MG63 (cell line): ENCODE data around the gene DNMBP. TPM values are rescaled to one million over a fixed set of nuclear protein-coding genes. Genes with fewer than 3 reads are reported as not detected.

Source experiments
- DNase-seq: peaks from one replicate; pipeline ENCODE4 v3.0.0-alpha.2; 2020
- H3K27me3 ChIP-seq: fragments of 250-450 bp; sonication (Bioruptor Pico); 2 replicates; pipeline ENCODE4 v1.5.1; 2020; ENCODE audit warnings: mild to moderate bottlenecking, moderate library complexity
- H3K36me3 ChIP-seq: fragments of 250-450 bp; sonication (Bioruptor Pico); 2 replicates; pipeline ENCODE4 v1.5.1; 2020; ENCODE audit warnings: mild to moderate bottlenecking, moderate library complexity
- H3K4me3 ChIP-seq: fragments of 250-450 bp; sonication (Bioruptor Pico); 2 replicates; pipeline ENCODE4 v1.5.1; 2020; ENCODE audit warnings: mild to moderate bottlenecking, moderate library complexity
- H3K9me3 ChIP-seq: fragments of 250-450 bp; sonication (Bioruptor Pico); 2 replicates; pipeline ENCODE4 v1.5.1; 2020; ENCODE audit warnings: mild to moderate bottlenecking, moderate library complexity
- total RNA-seq: library from RNA; depleted of rRNA; stranded (reverse); fragments of >200 nt; shearing (Covaris generic); gene quantifications from 2 replicates; pipeline ENCODE4 v1.2.3, GENCODE V29; 2014; ENCODE audit warnings: low replicate concordance; rRNA removed

DNMBP gene
- 5.4 and 6.5 TPM in 2 replicates for total RNA-seq

GRCh38 chr10:100009793-100010676 is at the start of gene DNMBP:
Gene DNMBP, minus strand, starts transcription at chr10:100009947. Its CDS starts 37,823 bp downstream, at chr10:99972124.
- Histone ChIP-seq H3K36me3 (0 out of 2 replicates have a peak, but pooled peaks cover under 1% of the 10 kb centered on the region), H3K27me3 (no peaks in the 10 kb centered on the region), H3K4me3 (peak within 1 kb of the TSS; percentile 86), H3K9me3 (no peaks in the 10 kb centered on the region)
- DNase-seq, result peak; percentile 85

DNA sequence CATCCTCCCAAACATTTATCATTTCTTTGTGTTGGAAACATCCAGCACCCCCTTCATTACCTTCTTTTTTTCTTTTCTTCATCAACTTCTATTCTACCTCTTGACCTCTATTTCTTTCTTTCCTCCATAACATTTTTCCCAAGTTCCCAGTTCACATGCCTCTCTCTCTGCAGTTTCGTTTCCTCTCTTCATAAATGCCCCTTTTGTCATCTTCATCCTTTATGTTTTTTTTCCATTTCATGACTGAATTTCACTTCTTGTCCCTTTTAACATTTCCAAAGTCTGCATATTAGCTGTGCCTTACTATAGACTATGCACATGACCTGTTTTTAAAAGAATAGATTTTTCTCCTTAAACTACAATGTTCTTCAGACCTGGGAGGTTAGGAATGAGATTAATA is 48.2 kb upstream of the DNMBP start:
- Histone ChIP-seq H3K4me3 (no peak overlapping the region), H3K27me3 (no peaks in the 10 kb centered on the region), H3K9me3 (no peaks in the 10 kb centered on the region), H3K36me3 (no peaks in the 10 kb centered on the region)
- no peak for DNase-seq

- no peaks in the 10 kb centered on the region for H3K36me3 ChIP-seq
- DNase-seq, result no peak
- no peak overlapping the region for H3K4me3 ChIP-seq
- H3K27me3 ChIP-seq, result no peaks in the 10 kb centered on the region
- H3K9me3 ChIP-seq, result no peaks in the 10 kb centered on the region
Measured at GRCh38 chr10:100053686-100054460, 44.1 kb upstream of the DNMBP start.

DNA sequence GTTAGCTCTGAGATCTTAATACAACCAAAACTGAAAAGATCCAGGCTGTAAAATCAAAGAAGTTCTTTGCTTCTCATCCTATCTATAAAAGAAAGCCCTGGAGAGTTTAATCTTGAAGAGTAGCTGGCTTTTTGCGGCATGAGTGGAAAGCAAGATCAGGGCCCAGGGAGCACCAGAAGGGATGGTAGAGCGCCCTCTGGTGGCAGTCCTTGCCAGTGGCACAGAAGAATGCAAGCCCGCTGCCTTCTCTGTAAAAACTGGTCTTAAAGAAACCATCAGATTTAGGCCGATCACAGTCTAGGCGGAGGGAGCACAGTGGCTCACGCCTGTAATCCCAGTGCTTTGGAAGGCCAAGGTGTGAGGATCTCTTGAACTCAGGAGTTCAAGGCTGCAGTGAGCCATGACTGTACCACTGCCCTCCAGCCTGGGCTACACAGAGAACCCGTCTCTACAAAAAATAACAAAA is 36.3 kb upstream of the DNMBP start:
- DNase-seq, result peak; percentile 76
- no peak overlapping the region for H3K4me3 ChIP-seq
- no peaks in the 10 kb centered on the region for H3K36me3 ChIP-seq
- no peaks in the 10 kb centered on the region for H3K9me3 ChIP-seq
- H3K27me3 ChIP-seq, result no peaks in the 10 kb centered on the region

GRCh38 chr10:100045592-100045991 is 35.8 kb upstream of the DNMBP start:
- H3K36me3 ChIP-seq, result no peaks in the 10 kb centered on the region
- no peak overlapping the region for H3K4me3 ChIP-seq
- H3K9me3 ChIP-seq, result no peaks in the 10 kb centered on the region
- DNase-seq, result no peak
- no peaks in the 10 kb centered on the region for H3K27me3 ChIP-seq

- Histone ChIP-seq H3K36me3 (no peaks in the 10 kb centered on the region), H3K27me3 (no peaks in the 10 kb centered on the region), H3K4me3 (no peak overlapping the region), H3K9me3 (no peaks in the 10 kb centered on the region)
- DNase-seq, result peak; percentile 36
Measured at GRCh38 chr10:100043796-100044195, 34.0 kb upstream of the DNMBP start.

DNA sequence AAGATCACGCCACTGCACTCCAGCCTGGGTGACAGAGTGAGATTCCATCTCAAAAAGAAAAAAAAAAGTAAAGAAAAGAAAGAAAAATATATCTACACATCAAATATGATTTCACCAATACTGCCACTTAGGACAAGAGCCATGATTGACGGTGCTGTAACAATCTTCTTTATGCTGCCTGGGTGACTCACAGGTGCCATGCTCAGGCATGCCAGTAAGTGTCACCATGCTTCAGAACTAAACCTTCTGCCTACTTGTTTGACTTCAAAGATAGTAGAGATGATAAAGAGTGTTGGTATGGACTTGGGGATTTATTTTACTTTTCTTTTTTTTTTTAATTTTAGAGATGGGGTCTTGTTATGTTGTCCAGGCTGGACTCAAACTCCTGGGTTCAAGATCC is 33.6 kb upstream of the DNMBP start:
- peak; percentile 39 for DNase-seq
- Histone ChIP-seq H3K4me3 (no peak overlapping the region), H3K9me3 (no peaks in the 10 kb centered on the region), H3K36me3 (no peaks in the 10 kb centered on the region), H3K27me3 (no peaks in the 10 kb centered on the region)

DNA sequence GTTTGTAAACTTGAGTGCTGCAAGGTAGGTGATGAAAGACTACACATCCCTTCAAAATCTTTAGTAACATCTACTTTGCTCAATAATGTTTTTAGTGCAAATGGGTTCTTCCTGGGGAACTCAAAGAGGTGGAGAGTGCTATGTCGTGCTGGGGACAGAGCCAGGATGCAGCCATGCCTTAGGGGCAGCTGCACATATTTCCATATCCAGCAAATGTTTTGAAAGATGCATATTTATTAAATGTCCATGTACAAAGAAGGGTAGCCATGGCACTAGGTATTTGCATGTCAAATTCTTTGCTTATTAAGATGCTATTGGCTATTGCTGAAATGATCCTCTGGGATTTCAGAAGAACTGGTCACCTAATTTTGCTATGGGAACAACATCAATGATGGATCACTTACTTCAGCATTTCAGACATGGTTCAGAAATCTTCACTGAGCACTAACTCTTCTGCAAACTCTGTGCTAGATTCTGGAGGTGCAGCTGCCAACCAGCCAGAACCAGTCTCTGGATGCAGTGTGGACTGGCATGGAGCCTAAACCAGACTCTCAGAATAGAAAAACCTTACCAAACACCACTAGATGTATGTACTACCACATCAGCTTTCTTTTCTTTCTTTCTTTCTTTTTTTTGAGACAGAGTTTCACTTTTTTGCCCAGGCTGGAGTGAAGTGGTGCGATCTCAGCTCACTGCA is 31.7 kb upstream of the DNMBP start:
- H3K27me3 ChIP-seq, result no peaks in the 10 kb centered on the region
- no peak overlapping the region for H3K4me3 ChIP-seq
- H3K9me3 ChIP-seq, result no peaks in the 10 kb centered on the region
- H3K36me3 ChIP-seq, result no peaks in the 10 kb centered on the region
- no peak for DNase-seq

- Histone ChIP-seq H3K36me3 (no peaks in the 10 kb centered on the region), H3K9me3 (no peaks in the 10 kb centered on the region), H3K27me3 (no peaks in the 10 kb centered on the region), H3K4me3 (no peak overlapping the region)
- DNase-seq, result no peak
Measured at GRCh38 chr10:100038561-100039071, 28.9 kb upstream of the DNMBP start.

- Histone ChIP-seq H3K36me3 (no peaks in the 10 kb centered on the region), H3K4me3 (no peak overlapping the region), H3K9me3 (no peaks in the 10 kb centered on the region), H3K27me3 (no peaks in the 10 kb centered on the region)
- DNase-seq, result no peak
Measured at GRCh38 chr10:100037758-100038315, 28.1 kb upstream of the DNMBP start.

DNA sequence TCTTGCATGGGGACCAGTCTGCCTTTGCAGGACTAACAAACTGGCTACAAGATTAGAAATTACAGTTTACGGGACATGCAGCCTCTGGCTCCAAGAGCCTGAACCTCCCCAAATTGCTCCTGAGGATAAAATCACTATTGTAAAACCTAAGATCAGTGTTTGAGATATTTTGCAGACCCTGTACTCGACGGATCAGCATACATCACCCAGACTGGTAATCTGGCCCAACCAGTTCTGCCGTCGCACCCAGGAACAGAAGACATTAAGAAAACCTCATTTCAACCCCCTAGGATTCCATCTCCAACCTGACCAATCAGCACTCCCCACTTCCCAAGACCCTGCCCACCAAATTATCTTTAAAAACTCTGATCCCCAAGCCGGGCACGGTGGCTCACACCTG is 27.1 kb upstream of the DNMBP start:
- DNase-seq, result no peak
- H3K9me3 ChIP-seq, result no peaks in the 10 kb centered on the region
- no peak overlapping the region for H3K4me3 ChIP-seq
- H3K36me3 ChIP-seq, result no peaks in the 10 kb centered on the region
- H3K27me3 ChIP-seq, result no peaks in the 10 kb centered on the region

GRCh38 chr10:100033766-100034418 is 24.1 kb upstream of the DNMBP start:
- no peak overlapping the region for H3K4me3 ChIP-seq
- no peak for DNase-seq
- H3K9me3 ChIP-seq, result no peaks in the 10 kb centered on the region
- H3K27me3 ChIP-seq, result no peaks in the 10 kb centered on the region
- H3K36me3 ChIP-seq, result no peaks in the 10 kb centered on the region

GRCh38 chr10:100027416-100027815 is 17.7 kb upstream of the DNMBP start:
- Histone ChIP-seq H3K9me3 (peaks cover 8% of the 10 kb centered on the region), H3K36me3 (no peaks in the 10 kb centered on the region), H3K27me3 (no peaks in the 10 kb centered on the region), H3K4me3 (no peak overlapping the region)
- DNase-seq, result no peak

DNA sequence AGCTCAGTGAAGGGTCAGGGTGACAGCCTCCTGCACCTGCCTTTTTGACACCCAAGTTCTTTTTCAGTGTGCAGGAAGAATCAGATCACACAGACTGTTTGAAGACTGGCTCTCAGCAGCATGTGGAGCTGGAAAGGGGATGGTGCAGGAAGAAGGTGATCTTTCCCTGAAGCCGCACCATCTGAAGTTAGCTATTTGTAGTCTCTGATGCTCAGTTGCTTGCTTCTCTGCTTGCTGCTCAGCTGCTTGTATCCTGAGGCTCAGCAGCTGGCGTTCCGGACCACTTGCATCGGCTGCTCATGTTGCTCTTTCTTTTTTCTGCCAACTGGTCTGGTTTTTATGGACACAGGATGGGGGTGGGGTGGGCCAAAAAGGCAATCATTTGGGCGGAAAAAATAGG is 15.8 kb upstream of the DNMBP start:
- H3K9me3 ChIP-seq, result peaks cover 8% of the 10 kb centered on the region
- H3K4me3 ChIP-seq, result no peak overlapping the region
- no peak for DNase-seq
- H3K36me3 ChIP-seq, result no peaks in the 10 kb centered on the region
- no peaks in the 10 kb centered on the region for H3K27me3 ChIP-seq

GRCh38 chr10:100024748-100025147 is 15.0 kb upstream of the DNMBP start:
- no peak overlapping the region for H3K4me3 ChIP-seq
- no peaks in the 10 kb centered on the region for H3K27me3 ChIP-seq
- peaks cover 8% of the 10 kb centered on the region for H3K9me3 ChIP-seq
- H3K36me3 ChIP-seq, result no peaks in the 10 kb centered on the region
- DNase-seq, result no peak

GRCh38 chr10:100022403-100022802 is 12.7 kb upstream of the DNMBP start:
- Histone ChIP-seq H3K4me3 (no peak overlapping the region), H3K36me3 (no peaks in the 10 kb centered on the region), H3K27me3 (no peaks in the 10 kb centered on the region), H3K9me3 (no peaks in the 10 kb centered on the region)
- DNase-seq, result no peak
